ENCODE data around the gene APBA2.

APBA2 gene

GRCh38 chr15:28989896-28990295 is 104.1 kb downstream of the APBA2 start:
- H3K4me3 ChIP-seq (ENCODE audit: low read length): no peak overlapping the region
- no peak for DNase-seq (ENCODE audit: low read depth, low spot score)

GRCh38 chr15:28990390-28990789 is 104.6 kb downstream of the APBA2 start:
- no peak overlapping the region for H3K4me3 ChIP-seq (ENCODE audit: low read length)
- DNase-seq (ENCODE audit: low read depth, low spot score): peak; percentile 27

- no peak for DNase-seq (ENCODE audit: low read depth, low spot score)
- no peak overlapping the region for H3K4me3 ChIP-seq (ENCODE audit: low read length)
Measured at GRCh38 chr15:28991236-28992171, 105.7 kb downstream of the APBA2 start.

- DNase-seq (ENCODE audit: low read depth, low spot score): no peak
Measured at GRCh38 chr15:28992336-28992864, 106.6 kb downstream of the APBA2 start.

GRCh38 chr15:28993051-28993719 is 107.4 kb downstream of the APBA2 start:
- DNase-seq (ENCODE audit: low read depth, low spot score): no peak
- no peak overlapping the region for H3K4me3 ChIP-seq (ENCODE audit: low read length)

More at GRCh38 chr15:28992336-28992864, 106.6 kb downstream of the APBA2 start:
- no peak overlapping the region for H3K4me3 ChIP-seq (ENCODE audit: low read length)

GRCh38 chr15:28993720-28994053 is 107.9 kb downstream of the APBA2 start:
- no peak overlapping the region for H3K4me3 ChIP-seq (ENCODE audit: low read length)
- DNase-seq (ENCODE audit: low read depth, low spot score): no peak

GRCh38 chr15:28994142-28994830 is 108.5 kb downstream of the APBA2 start:
- DNase-seq (ENCODE audit: low read depth, low spot score): no peak
- H3K4me3 ChIP-seq (ENCODE audit: low read length): no peak overlapping the region

GRCh38 chr15:28994831-28995596 is 109.2 kb downstream of the APBA2 start:
- no peak for DNase-seq (ENCODE audit: low read depth, low spot score)

GRCh38 chr15:28995705-28996104 is 109.9 kb downstream of the APBA2 start:
- H3K4me3 ChIP-seq (ENCODE audit: low read length): no peak overlapping the region
- DNase-seq (ENCODE audit: low read depth, low spot score): no peak

More at GRCh38 chr15:28994831-28995596, 109.2 kb downstream of the APBA2 start:
- no peak overlapping the region for H3K4me3 ChIP-seq (ENCODE audit: low read length)

GRCh38 chr15:28996289-28996688 is 110.5 kb downstream of the APBA2 start:
- H3K4me3 ChIP-seq (ENCODE audit: low read length): no peak overlapping the region
- no peak for DNase-seq (ENCODE audit: low read depth, low spot score)

GRCh38 chr15:28996953-28997352 is 111.2 kb downstream of the APBA2 start:
- DNase-seq (ENCODE audit: low read depth, low spot score): no peak
- no peak overlapping the region for H3K4me3 ChIP-seq (ENCODE audit: low read length)

- no peak overlapping the region for H3K4me3 ChIP-seq (ENCODE audit: low read length)
- no peak for DNase-seq (ENCODE audit: low read depth, low spot score)
Measured at GRCh38 chr15:28997791-28998190, 112.0 kb downstream of the APBA2 start.

- DNase-seq (ENCODE audit: low read depth, low spot score): no peak
- H3K4me3 ChIP-seq (ENCODE audit: low read length): no peak overlapping the region
Measured at GRCh38 chr15:28998511-28998910, 112.7 kb downstream of the APBA2 start.

GRCh38 chr15:29003191-29003839 is 117.5 kb downstream of the APBA2 start:
- H3K4me3 ChIP-seq (ENCODE audit: low read length): no peak overlapping the region
- peak; percentile 31 for DNase-seq (ENCODE audit: low read depth, low spot score)

GRCh38 chr15:29003840-29004233 is 118.1 kb downstream of the APBA2 start:
- H3K4me3 ChIP-seq (ENCODE audit: low read length): no peak overlapping the region
- peak; percentile 58 for DNase-seq (ENCODE audit: low read depth, low spot score)

GRCh38 chr15:29005931-29006330 is 120.2 kb downstream of the APBA2 start:
- no peak for DNase-seq (ENCODE audit: low read depth, low spot score)

GRCh38 chr15:29008846-29009245 is 123.1 kb downstream of the APBA2 start:
- no peak for DNase-seq (ENCODE audit: low read depth, low spot score)

More at GRCh38 chr15:29005931-29006330, 120.2 kb downstream of the APBA2 start:
- no peak overlapping the region for H3K4me3 ChIP-seq (ENCODE audit: low read length)

GRCh38 chr15:29012097-29012496 is 126.3 kb downstream of the APBA2 start:
- DNase-seq (ENCODE audit: low read depth, low spot score): no peak
- no peak overlapping the region for H3K4me3 ChIP-seq (ENCODE audit: low read length)

More at GRCh38 chr15:29008846-29009245, 123.1 kb downstream of the APBA2 start:
- H3K4me3 ChIP-seq (ENCODE audit: low read length): no peak overlapping the region
